ENCODE data around the gene PSIP1.
"Not testable (repeated sequence)": the region's sequence is repeated elsewhere in the genome, so short reads cannot be mapped to it uniquely, and the experiment has no call there.

The PSIP1 gene

DNA sequence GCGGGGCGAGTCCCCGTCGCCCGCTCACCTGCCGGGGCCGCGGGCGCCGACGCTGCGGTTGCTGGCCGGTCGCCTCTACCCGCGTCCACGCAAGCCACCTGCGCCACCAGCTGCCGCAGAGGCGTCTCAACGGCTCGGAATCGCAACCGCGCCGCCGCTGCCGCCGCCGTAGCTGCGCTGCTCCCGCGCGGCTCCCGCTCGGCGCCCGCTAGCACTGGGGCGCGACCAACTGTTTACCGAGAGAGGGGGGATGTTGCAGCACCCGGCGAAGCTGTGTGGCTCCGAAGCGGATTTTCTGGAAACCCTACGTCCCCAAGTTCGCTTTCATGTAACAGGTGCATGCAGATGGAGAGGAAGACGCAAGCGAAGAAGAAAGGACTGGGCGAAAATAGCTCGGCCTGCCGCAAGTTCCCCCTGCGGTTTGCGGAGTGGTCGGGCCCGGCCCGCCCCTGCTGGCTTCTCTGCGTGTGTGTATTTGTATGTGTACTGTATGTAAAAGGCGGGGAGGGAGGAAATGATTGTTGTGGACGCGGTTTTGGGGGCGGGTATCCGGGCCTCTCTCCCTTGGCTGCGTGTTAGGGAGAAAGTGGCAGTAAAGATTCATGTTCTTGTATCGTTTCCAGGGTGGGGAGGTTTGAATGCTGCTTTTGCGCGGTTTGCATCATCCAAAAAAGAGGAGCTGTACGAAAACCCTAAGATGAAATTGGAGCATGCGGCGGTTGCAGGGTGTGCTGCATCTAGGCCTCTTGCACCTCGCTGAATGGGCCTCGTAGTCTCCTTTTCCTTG, at the start of gene PSIP1:
Gene PSIP1, minus strand, starts transcription at position 182 of the 787 bp plus-strand sequence. CDS start 782 bp downstream, outside the sequence.
- peak; percentile 82 for DNase-seq

- DNase-seq = no peak
Measured at GRCh38 chr9:15553528-15553898, 42.7 kb upstream of the PSIP1 start.

GRCh38 chr9:15552636-15553527, 42.1 kb upstream of the PSIP1 start, which contains the start of gene CCDC171:
CCDC171 (plus strand) TSS chr9:15553043; CDS start chr9:15564089, 11,046 bp downstream.
- DNase-seq = peak; percentile 77

DNA sequence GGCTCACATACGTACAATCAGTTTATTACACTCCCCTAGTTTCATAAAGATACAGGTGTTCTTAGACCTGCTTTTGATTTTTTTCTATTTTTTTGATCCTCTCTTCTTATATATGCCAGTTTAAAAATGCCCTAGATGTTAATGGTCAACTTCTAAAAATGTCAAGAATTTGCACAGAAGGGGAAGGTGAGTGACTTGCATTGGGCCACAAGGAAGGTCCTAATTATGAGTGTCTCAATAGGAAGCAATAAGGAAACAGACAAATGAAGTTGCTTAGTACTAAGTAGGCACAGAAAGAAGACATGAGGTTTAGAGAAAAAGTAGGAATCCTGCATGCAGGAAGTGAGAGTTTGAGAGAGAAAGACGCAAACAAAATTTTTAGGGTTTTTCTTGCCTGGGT, 38.8 kb upstream of the PSIP1 start:
- DNase-seq = no peak

DNA sequence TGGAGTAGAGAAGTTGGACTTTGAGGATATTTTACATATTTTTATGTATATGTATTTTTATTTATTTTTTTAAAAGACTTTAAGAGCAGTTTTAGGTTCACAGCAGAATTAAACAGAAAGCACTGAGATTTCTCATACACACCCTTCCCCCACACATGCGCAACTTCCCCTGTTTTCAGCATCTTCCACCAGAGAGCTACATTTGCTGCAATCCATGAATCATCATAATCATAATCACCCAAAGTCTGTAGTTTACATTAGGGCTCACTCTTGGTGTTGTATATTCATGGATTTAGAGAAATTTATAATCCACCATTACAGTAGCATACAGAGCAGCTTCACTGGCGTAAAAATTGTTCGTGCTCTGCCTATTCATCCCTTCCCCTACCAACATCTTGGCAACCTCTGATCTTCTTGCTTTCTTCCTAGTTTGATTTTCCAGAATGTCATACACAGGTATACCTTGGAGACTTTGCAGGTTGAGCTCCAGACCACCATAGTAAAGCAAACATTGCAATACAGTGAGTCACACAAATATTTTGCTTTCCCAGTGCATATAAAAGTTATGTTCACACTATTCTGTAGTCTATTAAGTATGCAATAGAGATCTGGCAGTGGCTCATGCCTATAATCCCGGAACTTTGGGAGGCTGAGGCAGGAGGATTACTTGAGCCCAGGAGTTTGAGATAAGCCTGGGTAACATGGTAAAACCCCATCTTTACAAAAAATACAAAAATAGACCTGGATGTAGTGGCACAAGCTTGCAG, 32.5 kb upstream of the PSIP1 start:
- no peak for DNase-seq

DNA sequence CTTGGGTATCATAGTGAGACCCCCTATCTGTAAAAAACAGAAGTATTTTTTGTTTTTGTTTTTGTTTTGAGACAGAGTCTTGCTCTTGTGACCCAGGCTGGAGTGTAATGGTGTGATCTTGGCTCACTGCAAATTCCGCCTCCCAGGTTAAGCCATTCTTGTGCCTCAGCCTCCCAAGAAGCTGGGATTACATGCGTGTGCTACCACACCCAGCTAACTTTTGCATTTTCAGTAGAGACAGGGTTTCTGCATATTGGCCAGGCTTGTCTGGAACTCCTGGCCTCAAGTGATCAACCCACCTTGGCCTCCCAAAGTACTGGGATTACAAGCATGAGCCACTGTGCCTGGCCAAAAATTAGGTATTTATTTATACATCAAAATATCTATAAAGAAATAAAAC, 31.9 kb upstream of the PSIP1 start:
- DNase-seq = no peak

GRCh38 chr9:15541872-15542271, 31.1 kb upstream of the PSIP1 start:
- no peak for DNase-seq

DNA sequence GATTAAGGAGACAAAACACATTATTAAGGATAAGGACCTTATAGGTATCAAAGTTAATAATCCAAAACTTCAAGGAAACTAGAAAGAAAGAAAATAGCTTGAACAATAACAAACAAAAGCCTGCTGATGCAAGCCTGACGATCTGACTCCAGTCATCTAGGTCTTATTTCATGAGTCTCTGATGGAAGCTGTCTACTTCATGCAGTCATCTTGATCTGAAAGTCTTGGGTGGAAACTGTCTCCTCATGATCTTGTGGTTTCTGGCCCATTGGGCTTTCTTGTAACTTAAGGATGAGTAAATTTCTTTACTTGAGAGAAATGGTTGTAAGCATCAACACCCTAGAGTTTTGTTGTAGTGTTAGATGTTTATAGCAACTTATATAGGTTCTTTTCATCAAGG, 20.6 kb upstream of the PSIP1 start:
- DNase-seq = no peak

GRCh38 chr9:15529566-15530324, 19.0 kb upstream of the PSIP1 start:
- DNase-seq = no peak

- DNase-seq = not testable (repeated sequence)
Measured at GRCh38 chr9:15527035-15527434, 16.3 kb upstream of the PSIP1 start.

DNA sequence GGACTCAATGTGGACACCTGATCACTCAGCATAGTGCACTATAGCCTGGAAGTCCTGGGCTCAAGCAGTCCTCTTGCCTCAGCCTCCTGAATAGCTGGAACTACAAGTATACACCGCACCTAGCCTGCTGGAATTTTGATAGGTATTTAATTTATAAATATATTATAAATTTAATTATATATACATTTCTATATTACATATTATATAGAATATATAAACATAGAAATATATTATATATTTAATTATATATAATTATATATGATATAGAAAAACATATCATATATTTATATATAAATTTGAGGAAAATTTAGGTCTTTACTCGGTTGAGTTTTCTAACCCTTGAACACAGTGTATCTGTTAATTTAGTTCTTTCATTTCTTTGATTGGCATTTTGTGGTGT, 15.2 kb upstream of the PSIP1 start:
- no peak for DNase-seq

DNA sequence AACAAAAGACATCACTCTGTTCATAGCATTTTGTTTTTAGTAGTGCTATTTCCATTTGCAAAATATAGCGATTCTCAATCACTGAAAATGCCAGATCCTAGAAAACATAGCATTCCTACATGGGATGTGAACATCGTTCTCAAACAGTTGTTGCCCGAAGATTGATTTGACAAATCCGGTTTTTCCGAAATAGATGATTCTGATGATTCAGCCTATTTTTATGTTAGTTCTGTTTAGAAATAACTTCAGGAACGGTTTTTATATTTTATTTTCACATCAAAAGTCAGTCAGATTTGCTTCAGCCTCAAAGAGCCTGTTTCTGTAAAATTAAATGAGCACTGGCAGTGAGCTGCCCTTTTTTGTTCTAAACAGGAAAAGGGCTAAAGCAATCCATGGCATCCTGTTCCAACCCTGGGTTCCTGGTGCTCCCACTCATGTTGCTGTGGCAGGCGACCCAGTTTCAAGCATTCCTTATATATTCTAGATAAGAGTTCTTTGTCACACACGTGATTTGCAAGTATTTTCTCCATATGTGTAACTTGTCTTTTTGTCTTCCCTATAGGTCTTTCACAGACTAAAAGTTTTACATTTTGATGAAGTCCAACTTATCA, 14.2 kb upstream of the PSIP1 start:
- no peak for DNase-seq

DNA sequence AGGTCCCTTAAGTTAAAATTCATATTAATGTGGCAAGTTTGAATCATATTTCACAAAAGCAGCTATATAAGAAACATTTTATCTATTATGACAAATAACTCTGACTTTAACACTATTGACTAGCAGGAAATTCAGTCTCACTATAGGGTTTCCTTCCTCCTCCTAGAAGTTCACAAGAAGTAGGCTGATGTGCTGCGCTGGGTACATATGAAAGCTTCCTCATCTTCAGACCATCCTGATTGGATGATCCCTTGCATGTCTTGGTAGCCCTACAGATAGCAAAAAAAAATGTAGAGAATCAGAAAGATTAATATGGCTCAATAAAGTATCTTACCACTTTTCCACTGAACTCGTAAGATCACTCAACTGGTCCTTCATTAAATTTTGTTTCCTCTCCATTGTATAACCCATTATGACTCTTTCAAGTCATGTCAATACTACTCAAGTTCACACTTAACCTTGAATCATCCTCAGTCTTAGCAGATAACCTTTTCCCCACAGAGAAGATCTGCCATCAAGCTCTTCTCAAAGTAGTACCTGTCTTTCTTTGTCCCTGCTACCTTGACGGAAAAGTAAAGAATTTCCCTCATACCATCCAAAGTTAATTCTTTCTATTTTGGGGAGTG, 11.5 kb upstream of the PSIP1 start:
- no peak for DNase-seq

GRCh38 chr9:15521254-15521653, 10.5 kb upstream of the PSIP1 start:
- no peak for DNase-seq

DNA sequence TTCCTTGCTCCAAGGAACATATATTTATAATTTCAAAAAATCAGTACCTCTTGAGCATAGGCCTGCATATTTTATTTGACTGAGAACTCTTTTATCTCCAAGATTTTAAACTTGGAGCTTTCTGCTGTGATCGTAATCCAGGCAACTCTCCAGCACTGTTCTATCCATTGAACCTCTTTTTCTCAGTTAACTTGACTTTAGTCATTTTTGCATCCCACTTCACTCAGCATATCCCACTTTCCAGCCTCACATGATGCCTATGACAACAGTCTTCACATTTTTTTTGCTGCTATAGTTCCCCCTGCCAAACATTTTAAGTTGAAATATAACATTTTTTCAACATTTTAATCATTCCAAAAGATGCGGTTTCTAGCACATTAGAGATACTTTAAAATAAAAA, 9.1 kb upstream of the PSIP1 start:
- no peak for DNase-seq

DNA sequence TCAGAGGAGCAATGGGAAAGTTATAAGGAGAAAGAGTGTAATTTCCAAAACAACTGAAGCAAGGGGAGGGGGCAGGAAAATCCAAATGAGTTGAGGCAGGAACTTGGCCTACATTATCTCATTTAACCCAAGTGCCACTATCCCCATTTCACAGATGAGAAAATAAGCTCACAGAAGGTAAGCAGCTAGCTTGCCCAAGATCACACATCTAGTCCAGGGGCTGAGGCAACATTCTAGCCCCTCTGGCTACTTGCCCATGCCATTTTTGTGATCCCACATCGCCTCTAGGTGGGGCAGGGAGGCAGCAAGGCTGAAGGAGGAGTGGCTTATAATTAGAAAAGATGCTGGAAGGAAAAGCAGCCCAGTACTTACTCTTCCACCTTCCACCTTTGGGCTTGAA, 2.6 kb upstream of the PSIP1 start:
- DNase-seq = no peak

GRCh38 chr9:15512889-15513288, 2.1 kb upstream of the PSIP1 start:
- DNase-seq = no peak

DNA sequence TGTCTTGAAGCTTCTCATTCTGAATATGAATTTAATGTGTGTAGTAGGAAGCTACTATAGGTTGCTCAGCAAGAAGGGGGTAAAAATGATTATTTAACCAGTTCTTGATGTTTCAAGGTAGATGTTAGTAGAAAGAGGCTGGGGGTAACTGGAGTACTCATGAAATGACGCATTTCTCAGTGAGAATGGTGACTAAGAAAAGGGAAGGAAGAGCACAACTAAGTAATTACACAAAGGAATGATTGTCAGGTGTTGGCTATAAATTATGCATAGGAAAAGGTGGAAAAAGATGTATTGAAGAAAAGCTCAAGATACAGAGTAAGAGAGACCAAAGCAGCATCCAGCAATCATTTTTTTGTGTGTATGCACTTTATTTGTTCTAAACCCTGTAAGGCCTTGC, 1.4 kb upstream of the PSIP1 start:
- no peak for DNase-seq

DNA sequence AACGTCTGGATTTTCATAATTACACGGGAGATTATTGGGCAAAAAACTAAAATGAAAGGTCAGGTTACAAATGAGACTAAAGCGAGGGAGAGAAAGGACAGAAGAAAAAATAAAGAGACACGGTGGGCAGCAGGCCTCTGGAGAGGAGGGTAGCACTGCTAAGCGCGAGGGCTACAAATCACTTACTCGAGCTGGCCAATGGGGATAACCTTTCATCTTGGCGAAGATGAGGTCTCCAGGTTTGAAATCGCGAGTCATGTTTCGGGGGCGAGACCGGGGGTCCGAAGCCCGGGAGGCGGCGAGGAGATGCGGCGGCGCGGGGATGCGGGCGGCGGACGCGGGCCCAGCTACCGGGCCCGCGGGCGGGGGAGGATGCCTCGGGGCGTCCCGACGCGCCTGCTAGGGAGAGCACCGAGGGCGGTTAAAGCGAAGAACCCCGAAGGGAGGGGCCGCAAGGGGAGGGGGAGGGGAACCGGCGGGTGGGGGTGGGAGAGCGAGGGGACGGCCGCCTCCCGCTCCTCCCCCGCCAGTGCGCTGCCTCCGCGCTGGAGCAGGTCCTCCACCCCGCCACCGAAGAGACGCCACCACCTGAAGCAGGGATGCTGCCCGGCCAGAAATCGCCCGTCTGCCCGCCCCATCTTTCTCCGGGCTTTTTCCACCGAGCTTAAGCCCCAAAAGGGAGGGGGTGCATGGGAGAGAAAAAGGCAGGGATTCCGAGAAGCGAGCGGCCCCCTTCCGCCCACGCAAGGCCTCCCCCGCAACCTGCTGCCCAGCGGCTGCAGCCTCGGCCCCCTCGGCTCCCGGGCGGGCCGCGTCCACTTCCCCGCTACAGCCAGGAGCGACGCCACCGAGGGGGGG, 610 bp downstream of the PSIP1 start:
- DNase-seq = peak; percentile 54

GRCh38 chr9:15505921-15506320, 4.8 kb downstream of the PSIP1 start:
- no peak for DNase-seq

DNA sequence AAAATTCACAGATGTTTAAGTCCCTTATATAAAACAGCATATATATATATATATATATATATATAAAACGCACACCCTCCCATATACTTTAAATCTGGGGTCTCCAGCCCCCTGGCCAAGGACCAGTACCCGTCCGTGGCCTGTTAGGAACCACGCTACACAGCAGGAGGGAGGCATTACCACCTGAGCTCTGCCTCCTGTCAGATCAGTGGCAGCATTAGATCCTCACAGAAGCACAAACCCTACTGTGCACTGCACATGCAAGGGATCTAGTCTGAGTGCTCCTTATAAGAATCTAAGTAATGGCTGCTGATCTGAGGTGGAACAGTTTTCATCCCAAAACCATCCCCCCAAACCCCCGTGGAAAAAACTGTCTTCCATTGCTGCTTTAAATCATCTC, 9.0 kb downstream of the PSIP1 start:
- DNase-seq = no peak

Measured in activated effector memory CD4-positive, alpha-beta T cell treated with Interleukin-2 at 50 U/mL for 16 hours (primary cell).